Esophagus muscularis mucosa (tissue), 4 donors: ENCODE results near the gene DPEP1.
A peak's percentile ranks its signal among the peaks of the same experiment; 100 is the strongest.

ENCODE experiments used
- CTCF ChIP-seq, 3 experiments: fragments of 200-600 bp in 2 of 3; fragments of 450-650 bp in 1 of 3; sonication (generic) in 2 of 3; IDR thresholded peaks; one replicate each; pipeline ENCODE4 v1.5.1; 2017 to 2019; ENCODE audit warnings: antibody characterized with exemption in 3 of 3, mild to moderate bottlenecking in 2 of 3, moderate library complexity in 1 of 3
- EP300 ChIP-seq: sonication (generic); formaldehyde crosslinking; IDR thresholded peaks from one replicate; pipeline ENCODE4 v1.6.1; 2017; ENCODE audit warnings: antibody characterized with exemption
- POLR2A ChIP-seq: fragments of 450-650 bp; IDR thresholded peaks from one replicate; pipeline ENCODE4 v1.6.1; 2017; ENCODE audit warnings: antibody characterized with exemption, moderate library complexity, mild to moderate bottlenecking, low read depth
- POLR2AphosphoS5 ChIP-seq, 2 donors: sonication (generic); formaldehyde crosslinking; IDR thresholded peaks; one replicate each; pipeline ENCODE4 v1.6.1; 2017; ENCODE audit warnings: antibody characterized with exemption in 2 of 2

GRCh38 chr16:89574681-89575246 is 38.7 kb upstream of the DPEP1 start:
- TF ChIP-seq POLR2AphosphoS5 (IDR thresholded peaks at IDR 0.05) (no peak), CTCF (IDR thresholded peaks at IDR 0.05) (peak in 2 of 3 experiments; percentile 36 to 57), EP300 (no peak), POLR2A (no peak)
